HG03135 (cell line): Measurements from ENCODE around the gene LRRC8D.
A peak's percentile ranks its signal among the peaks of the same experiment; 100 is the strongest.

Experiments
- ATAC-seq: cut with Tn5 transposase; IDR thresholded peaks from one replicate; pipeline ENCODE4 v1.9.1; 2021; ENCODE audit warnings: mild to moderate bottlenecking, moderate library complexity; ENCODE audit not compliant: unreplicated experiment

LRRC8D gene

DNA sequence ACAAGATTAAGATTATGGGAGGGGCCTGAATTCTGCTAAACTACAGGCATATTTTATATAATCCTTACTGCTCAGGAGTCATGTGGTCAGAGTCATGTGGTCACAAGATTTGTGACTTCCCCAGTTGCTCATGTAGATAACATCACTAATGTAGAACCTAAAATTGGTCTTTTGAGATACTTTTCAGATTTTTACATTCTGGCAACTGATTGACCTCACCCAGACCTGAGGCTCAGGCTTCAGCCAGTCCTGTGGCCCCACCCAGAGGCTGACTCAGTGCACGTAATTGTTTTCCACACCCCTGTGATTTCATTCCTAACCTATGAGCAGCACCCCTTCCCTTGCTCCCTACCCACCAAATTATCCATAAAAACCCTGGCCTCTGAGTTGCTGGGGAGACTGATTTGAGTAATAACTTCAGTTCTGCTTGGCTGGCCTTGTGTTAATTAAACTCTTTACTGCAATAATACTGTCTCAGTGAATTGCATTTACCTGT is 132.3 kb downstream of the LRRC8D start:
- ATAC-seq: peak; percentile 52

DNA sequence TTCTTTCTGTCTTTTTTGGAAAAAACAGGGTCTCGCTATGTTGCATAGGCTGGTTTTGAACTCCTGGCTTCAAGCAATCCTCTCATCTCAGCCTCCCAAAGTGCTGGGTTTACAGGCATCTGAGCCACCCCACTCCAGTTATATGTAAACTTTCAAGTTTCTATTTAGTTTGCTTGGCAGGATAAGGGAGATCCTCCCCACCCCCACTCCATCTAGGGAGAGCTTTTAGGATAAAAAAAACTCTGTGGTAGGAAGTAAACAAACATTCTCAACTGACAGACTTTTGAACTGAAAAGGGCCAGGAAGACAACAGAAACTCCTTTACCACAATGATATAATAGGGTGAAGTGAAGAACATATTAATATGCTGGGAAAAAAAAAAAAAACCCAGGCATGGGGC is 133.1 kb downstream of the LRRC8D start:
- no peak for ATAC-seq

DNA sequence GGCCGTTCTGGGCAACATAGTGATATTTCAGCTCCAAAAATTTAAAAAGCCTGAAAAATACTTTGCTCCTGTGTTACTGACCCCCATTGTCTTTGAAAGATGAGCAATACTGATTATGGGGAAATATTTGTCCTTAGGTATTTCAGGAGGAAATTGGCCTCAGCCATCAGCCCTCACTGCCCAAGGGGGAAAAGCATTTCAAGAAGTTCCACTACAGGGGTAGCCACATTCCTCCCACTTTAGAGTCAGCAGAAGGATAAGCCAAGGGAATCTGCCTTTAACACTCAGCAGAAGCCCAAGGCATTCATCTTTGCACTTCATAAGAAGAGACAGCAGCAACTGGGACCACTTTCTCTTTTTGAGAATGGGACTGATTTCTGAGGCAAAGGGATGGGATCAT is 133.6 kb downstream of the LRRC8D start:
- ATAC-seq: no peak

DNA sequence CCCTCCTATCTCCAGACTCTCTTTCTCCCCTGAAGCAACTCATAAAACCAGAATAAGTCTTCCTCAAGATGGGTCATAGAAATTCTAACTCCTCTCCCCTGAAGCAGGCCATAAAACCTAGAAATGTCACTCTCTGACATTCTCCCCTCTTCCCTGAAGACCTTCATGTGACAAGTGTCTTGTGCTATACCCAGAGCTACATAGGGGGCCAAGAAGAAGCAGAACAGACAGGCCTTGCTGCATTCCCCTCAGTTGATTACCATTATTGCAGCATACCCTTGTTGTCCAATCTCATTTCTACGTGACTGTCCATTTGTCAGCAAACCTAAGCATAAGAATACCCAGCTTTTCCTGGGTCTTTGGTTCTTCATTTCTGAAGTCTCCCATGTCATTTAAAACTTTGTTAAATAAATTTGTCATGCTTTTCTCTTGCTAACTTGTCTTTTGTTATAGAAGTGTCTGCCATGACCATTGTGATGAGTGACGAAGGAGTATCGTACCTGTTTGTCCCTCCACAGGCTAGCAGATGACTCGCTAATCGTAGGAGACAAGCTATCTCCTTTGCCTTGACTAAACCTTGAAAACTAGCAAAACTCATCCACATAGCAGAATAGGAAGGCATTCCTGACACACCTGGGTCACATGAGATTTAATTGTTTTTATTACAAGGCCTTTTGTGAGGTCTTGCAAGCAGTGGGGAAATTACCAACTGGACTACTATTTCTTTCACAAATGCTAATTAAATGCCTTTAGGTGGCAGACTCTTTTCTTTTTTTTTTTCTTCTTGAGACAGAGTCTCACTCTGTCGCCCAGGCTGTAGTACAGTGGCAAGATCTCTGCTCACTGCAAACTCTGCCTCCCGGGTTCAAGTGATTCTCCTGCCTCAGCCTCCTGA is 134.7 kb downstream of the LRRC8D start:
- ATAC-seq: no peak

DNA sequence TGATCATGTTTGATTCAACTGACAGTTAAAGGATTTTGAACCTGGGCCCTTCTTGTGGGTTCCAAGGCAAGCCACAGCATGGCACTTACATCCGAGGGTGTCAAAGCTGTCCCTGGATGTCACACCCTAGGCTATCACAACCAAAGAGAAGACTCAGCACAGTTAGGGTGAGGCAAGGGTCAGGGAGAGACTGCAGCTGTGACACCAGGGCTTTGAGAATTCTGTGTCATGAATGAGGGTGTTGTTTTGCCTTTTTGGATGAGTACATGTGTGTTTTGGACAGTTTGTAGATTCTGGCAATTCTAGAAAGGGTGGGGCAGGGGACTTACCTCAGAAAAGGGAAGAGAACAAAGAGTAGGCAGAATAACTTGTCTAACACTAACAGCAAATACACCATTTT is 136.3 kb downstream of the LRRC8D start:
- ATAC-seq: no peak

DNA sequence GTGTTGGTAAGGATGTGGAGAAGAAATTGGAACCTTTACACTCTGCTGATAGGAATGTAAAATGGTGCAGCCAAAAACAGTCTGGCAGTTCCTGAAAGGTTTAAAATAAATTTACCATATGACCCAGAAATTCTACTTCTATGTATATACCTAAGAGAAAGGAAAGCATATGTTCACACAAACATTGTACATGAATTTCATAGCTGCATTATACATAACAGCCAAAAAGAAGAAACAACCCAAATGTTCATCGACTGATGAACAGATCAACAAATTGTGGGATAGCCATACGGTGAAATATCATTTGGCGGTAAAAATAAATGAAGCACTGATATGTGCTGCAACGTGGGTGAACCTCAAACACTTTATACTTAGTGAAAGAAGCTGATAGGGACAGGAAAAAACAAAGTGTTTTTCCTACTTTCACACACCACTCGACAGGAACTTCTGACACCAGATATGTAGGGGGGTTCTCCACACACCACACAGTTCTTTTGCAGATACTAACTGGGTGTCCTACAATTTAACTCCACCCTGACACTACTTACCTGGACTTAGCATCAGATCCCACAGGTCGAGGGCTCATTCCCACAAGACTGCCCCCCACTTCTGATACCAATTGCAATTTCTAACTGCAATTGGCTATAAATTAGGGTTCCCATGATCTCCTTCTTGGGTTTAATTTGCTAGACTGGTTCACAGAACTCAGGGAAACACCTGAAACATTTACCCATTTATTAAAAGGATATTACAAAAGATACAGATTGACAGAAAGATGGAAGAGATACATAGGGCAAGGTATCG is 138.2 kb downstream of the LRRC8D start:
- ATAC-seq: no peak

DNA sequence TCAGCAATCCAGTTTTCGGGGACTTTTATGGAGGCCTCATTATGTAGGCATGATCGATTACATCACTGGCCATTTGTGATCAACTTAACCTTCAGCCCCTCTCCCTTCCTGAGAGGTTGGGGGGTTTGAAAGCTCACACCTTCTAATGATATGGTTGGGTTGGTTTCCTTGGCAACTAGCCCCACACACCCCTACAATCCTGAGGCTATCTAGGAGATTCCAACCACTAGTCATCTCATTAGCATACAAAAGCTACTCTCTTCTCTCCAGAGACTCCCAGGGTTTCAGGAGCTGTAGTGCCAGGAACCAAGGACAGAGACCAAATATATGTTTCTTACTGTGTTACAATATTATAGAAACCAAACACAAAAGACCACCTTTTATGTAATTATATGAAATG is 138.9 kb downstream of the LRRC8D start:
- ATAC-seq: no peak

DNA sequence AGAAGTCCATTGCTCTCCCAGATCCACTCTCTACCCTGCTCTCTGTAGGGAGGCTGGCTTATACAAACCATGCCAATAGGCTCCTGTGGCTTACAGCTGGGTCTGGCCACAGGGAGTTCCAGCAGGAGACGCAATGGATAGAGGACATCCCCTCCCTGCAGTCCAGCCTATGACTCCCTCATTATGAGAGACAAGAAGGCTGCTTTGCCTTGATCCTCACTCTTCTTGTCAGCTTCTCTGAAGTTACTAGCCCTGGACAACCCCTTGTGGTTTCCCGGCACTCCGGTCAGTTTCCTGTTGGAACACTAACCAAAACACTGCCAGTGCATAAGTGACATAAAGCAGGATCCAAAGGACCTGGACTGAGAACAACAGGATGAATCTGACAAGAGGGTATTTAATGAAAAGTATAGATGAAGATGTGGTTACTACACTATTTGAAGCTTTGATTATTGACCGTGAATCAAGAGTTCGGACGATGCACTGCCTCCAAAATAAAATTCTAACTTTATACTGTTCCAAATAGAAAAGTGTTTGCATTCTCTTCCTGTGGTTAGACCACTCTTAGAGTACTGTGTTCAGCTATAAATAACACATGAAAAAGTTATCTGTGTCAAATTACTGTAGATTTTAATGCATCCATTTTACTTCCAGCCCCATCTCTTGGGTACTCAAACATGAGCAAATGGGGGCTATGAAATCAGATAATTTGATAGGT is 141.4 kb downstream of the LRRC8D start:
- ATAC-seq: no peak

DNA sequence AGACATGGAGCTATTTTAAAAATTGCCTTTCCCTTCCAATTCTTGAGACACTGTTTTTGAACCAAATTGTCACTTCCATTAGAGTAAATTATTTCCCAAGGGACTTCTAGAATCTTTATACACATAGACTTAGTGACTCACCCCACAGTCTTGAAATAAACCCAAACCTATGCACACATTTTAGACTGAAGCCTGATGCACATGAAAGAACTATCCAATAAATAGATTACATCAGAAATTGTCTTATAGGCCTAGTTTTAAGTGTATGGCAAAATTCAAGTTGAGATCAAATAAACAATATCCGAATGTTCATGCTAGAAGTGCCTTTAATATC is 141.9 kb downstream of the LRRC8D start:
- no peak for ATAC-seq

DNA sequence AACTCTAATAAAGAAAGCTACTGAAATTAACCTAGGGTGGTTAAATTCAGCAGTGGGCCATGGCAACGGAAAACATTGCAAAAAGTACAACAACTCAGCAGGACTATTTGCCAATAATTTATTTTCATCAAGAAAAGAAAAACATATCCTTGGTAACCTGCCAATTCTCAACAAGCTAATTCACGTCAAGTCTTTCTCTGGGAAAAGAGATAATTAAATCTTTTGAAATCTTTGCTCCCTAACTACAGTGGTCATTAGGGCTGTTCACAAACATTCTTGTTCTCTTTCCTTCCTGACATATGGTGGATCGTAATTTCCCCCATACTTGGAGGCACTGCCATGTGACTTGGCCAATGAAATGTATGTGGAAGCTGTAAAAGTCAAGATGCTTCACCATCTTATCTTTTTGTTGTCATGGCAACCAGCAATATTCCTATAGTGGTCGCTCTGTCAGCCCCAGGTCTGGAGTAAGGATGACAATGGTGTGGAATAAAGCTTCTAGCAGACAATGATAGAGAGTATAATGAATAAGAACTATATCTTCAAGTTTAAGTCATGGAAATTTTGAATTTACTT is 144.4 kb downstream of the LRRC8D start:
- ATAC-seq: no peak

DNA sequence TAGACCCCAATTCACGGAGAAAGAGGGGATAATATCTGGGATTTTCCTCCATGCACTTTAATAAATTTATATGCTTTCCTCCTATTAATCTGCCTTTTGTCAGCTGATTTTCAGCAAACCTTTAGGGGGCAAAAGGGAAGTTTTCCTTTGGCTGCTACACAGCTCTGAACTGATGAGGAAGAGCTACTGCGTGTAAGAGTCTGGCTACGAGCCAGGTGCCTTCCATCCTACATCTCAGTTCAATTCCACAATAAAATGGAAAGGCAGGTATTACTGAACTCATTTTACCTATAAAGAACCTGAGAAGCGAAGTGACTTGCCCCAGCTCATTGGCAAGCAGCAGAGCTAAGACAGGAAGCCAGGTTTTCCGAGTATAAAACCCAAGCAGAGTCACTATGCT is 145.8 kb downstream of the LRRC8D start:
- ATAC-seq: no peak

DNA sequence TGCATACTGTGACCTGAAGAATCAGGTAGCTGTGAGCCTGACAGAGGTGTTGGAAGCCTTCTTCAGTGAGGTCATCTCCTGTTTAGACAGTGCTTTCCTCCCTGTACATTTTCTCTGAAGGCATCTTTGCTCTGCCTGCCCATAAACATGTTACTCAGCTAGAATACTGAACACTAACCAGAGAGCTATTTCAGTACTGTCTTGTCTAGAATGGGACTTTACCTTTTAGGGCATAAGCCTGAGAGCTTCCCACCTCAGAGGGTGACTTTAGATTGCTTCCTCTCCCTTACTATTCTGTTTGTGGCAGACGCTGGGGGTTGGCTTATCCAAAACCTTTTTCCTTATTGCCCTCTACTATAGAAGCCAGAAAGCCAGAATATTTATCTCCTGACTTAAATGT is 150.8 kb downstream of the LRRC8D start:
- ATAC-seq: peak; percentile 64

DNA sequence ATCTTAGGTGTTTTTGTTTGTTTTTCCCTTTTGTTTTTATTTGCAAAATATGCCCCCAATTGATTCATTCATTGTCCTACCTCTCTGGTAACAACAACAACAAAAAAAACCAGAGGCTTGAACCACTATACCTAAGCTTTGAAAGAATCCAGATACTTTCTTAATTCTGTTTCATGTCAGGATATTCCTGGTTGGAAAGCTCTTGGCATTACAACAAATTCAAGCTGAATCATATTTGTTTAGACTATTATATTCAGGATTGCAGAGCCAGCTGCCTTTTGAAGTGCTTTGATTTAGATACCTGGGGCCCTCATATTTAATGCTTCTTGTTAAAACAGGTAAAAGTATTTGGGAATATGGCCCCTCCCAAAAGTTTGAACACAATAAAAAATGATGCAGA is 151.2 kb downstream of the LRRC8D start:
- no peak for ATAC-seq

DNA sequence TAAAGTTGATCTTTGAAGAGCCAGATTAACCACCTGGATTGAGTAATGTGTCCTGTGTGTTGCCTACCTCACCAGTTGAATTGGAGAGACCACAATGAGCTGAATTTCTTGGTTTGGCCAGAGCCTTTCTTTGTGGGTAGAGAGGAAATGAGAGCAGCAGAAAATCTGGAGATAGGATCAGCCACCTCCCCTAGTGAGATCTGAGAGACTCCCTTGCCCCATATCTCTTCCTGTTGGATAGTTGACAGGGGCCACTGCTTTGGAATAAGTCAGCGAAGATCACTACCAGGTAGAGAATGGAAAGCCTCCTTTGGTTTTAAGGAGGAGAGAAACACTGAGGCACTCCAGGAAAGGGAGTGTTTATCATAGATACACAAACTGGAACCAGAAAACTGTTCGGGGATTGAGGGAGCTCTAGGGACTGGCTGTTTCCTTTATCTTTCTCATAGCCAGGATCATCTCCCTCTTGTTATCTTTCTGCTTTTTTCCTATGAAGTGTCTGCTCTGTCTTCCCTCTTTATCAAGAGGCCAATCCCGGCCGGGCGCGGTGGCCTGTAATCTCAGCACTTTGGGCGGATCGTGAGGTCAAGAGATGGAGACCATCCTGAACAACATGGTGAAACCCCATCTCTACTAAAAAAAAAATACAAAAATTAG is 152.8 kb downstream of the LRRC8D start:
- no peak for ATAC-seq

DNA sequence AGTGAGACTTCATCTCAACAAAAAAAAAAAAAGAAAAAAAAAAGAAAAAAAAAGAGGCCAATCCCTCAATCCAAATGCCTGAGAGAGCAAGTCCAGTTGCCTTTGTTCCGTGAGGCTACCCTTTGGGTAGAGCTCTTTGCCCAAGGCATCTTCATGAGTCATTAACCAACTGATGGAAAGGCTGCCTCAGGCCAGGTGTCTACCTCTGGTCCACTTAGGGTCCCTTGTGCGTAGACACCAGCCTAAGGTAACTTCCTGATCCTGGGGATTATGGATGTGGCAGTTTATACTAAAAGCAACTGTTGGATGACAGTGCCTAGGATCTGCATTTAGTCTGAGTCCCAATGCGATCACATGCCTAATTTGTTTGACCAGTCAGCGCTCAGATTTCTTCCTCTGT is 153.4 kb downstream of the LRRC8D start:
- no peak for ATAC-seq

DNA sequence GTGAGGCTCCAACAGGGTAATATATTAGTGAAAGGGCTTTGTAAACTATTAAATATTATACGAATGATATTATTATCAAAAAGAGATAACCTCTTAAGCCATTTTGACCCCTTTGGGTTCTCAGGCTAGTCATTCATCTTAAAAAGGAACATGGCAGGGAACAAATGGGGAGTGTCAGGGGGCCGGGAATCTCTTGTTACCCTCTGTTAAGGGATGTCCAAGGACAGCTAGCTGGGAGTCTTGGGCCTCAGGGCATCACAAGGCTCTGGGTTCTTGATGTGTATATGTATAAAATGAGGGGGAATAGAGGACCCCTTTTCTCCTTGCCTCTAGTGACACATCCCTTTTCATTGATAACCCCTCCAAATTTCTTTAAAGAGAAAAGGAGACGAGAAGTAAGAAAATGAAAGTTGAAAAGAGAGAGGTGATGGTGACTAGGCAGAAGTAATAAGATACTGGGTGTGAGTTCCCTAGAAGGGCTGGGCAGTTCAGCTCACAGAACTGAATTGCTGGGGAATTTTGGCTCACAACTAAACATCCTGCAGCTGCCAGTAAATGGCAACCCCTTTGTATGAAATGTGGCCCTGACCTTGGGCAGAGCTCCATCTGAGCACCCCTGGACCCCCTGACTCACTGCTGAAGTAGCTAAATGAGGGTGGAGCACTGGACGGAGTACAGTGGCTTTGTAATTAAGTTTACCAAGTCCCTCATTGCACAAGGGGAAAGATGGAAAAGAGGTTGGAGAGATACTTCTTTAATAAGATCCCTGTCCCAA is 154.1 kb downstream of the LRRC8D start:
- no peak for ATAC-seq

DNA sequence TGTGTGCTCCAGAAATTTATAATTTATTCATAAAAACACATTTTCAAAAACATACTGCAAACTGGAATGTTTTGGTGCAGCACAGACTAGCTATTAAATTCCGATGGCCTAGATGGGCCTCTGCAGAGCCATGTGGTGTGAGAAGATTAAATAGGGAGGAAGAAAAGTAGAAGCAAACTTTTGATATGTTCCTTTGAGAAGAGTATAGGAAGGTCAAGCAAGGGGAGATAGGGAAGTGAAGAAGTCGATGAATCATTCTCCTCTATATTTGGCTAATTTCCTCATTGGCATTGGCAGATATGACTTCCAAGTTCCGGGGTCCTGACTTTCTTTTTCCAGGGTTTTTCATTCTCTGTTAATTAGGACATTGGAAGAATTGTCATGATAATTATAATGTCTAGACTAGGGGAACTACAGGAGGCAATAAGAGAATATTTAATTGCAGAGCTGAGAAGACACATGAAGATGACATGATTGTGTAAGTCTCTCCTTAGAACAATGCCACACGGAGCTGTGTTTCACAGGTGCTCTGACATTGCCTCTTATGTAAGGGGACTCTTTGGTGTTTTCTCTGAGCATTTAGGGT is 154.8 kb downstream of the LRRC8D start:
- no peak for ATAC-seq

DNA sequence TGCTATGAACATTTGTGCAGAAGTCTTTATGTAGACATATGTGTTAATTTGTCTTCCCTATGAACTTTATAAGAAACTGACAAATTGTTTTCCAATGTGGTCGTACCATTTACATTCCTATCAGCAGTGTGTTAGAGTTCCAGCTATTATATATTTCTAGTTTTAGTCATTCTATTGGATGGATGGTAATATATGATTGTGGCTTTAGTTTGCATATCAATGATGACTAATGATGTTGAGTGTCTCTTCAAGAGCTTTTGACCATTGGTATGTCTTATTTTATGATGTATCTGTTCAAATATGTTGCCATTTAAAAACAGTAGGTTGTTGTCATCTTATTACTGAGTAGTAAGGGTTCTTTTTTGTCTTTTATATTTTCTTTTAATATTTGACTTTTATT is 157.9 kb downstream of the LRRC8D start:
- ATAC-seq: no peak

DNA sequence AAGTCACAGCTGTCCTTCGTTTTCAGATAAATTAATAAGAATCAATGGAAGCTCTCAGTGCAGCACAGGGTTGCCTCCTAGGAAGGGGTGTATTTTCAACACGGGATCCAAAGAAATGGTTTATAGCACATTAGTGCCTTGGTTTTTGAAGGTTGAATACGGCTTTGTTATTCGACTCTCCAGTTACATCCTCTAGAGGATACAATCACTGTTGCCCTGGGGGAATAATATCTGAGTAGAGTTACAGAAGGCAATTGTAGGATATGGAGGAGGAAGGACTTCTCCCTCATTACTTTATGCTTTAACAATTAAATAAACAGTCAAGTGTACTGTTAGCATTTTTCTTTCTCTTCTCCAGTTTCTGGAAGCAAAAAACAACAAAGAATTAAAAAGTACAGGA is 159.8 kb downstream of the LRRC8D start:
- ATAC-seq: no peak
